Kidney epithelial cell (primary cell): ENCODE measurements around the gene NRG2. TPM values are rescaled to one million over a fixed set of nuclear protein-coding genes. Genes with fewer than 3 reads are reported as not detected.
A peak's percentile ranks its signal among the peaks of the same experiment; 100 is the strongest.

Source experiments
- DNase-seq: peaks from one replicate; pipeline ENCODE4 v3.0.0-alpha.2; 2010; ENCODE audit warnings: low read depth
- H3K27me3 ChIP-seq: 2 replicates; pipeline ENCODE4 v1.6.0; 2011; ENCODE audit warnings: low read length; ENCODE audit not compliant: control insufficient read depth, insufficient read depth
- H3K36me3 ChIP-seq: 2 replicates; pipeline ENCODE4 v1.5.1; 2011; ENCODE audit warnings: low read length; ENCODE audit not compliant: control insufficient read depth, insufficient read depth
- H3K4me3 ChIP-seq: 2 replicates; pipeline ENCODE4 v1.5.1; 2011; ENCODE audit warnings: low read depth, mild to moderate bottlenecking, control low read depth, low read length
- CTCF ChIP-seq: IDR thresholded peaks from 2 replicates; pipeline ENCODE4 v1.5.1; 2011; ENCODE audit warnings: mild to moderate bottlenecking, moderate library complexity, low read length, control low read depth, inconsistent platforms; ENCODE audit not compliant: insufficient read depth, poor library complexity, severe bottlenecking
- total RNA-seq: library from RNA; depleted of rRNA; stranded (reverse); fragments of >200 nt; gene quantifications from 2 replicates; pipeline ENCODE4 v1.2.3, GENCODE V29; 2015

The NRG2 gene
- total RNA-seq, 1 donor from 2014 or later = not detected

GRCh38 chr5:140027807-140028206 lies 15.3 kb downstream of the NRG2 start:
- no peaks in the 10 kb centered on the region for H3K36me3 ChIP-seq
- no peak for TF ChIP-seq CTCF
- H3K4me3 ChIP-seq = no peak overlapping the region
- H3K27me3 ChIP-seq = no peaks in the 10 kb centered on the region
- DNase-seq = no peak

GRCh38 chr5:140025736-140026135 lies 17.4 kb downstream of the NRG2 start:
- Histone ChIP-seq H3K4me3 (no peak overlapping the region), H3K36me3 (no peaks in the 10 kb centered on the region), H3K27me3 (no peaks in the 10 kb centered on the region)
- no peak for TF ChIP-seq CTCF
- peak; percentile 61 for DNase-seq

- H3K36me3 ChIP-seq = no peaks in the 10 kb centered on the region
- TF ChIP-seq CTCF = no peak
- H3K4me3 ChIP-seq = no peak overlapping the region
- H3K27me3 ChIP-seq = no peaks in the 10 kb centered on the region
- DNase-seq = no peak
Measured at GRCh38 chr5:140024928-140025327, 18.2 kb downstream of the NRG2 start.

GRCh38 chr5:140023611-140024191 lies 19.4 kb downstream of the NRG2 start:
- H3K27me3 ChIP-seq = peaks cover 3% of the 10 kb centered on the region
- TF ChIP-seq CTCF = no peak

GRCh38 chr5:140020601-140021177 lies 22.4 kb downstream of the NRG2 start:
- Histone ChIP-seq H3K4me3 (no peak overlapping the region), H3K36me3 (no peaks in the 10 kb centered on the region), H3K27me3 (peaks cover 11% of the 10 kb centered on the region)
- no peak for DNase-seq
- TF ChIP-seq CTCF = no peak

More at GRCh38 chr5:140023611-140024191, 19.4 kb downstream of the NRG2 start:
- H3K36me3 ChIP-seq = no peaks in the 10 kb centered on the region
- H3K4me3 ChIP-seq = no peak overlapping the region
- no peak for DNase-seq
